Anterior cingulate cortex (tissue), 58 donors: ENCODE results near the gene GNB1L.

ENCODE experiments used
- DNase-seq, 58 donors: peaks; one replicate each; lab custom pipeline; 2025; lab: John Stamatoyannopoulos, UW

The GNB1L gene

GRCh38 chr22:19769393-19769715, 85.3 kb downstream of the GNB1L start:
- no peak for DNase-seq

GRCh38 chr22:19767427-19768341, 87.0 kb downstream of the GNB1L start:
- no peak for DNase-seq

- no peak for DNase-seq
These were observed 87.9 kb downstream of the GNB1L start for GRCh38 chr22:19766511-19767426.

GRCh38 chr22:19766240-19766510, 88.5 kb downstream of the GNB1L start:
- no peak for DNase-seq

- DNase-seq = no peak
These were observed 89.0 kb downstream of the GNB1L start for GRCh38 chr22:19765477-19766239.

- no peak for DNase-seq
These were observed 89.8 kb downstream of the GNB1L start for GRCh38 chr22:19764636-19765476.

- DNase-seq = no peak
These were observed 90.4 kb downstream of the GNB1L start for GRCh38 chr22:19764299-19764593.

- DNase-seq = no peak
These were observed 91.0 kb downstream of the GNB1L start for GRCh38 chr22:19763458-19764298.

GRCh38 chr22:19762568-19763457, 91.9 kb downstream of the GNB1L start:
- no peak for DNase-seq

- no peak for DNase-seq
These were observed 92.7 kb downstream of the GNB1L start for GRCh38 chr22:19761725-19762567.

- no peak for DNase-seq
These were observed 93.5 kb downstream of the GNB1L start for GRCh38 chr22:19760951-19761724.

GRCh38 chr22:19760058-19760950, 94.4 kb downstream of the GNB1L start, which contains the start of gene TBX1:
Gene TBX1 (plus strand): TSS chr22:19760778. CDS start chr22:19760844, 66 bp downstream.
- no peak for DNase-seq

GRCh38 chr22:19759427-19760057, 95.1 kb downstream of the GNB1L start:
- DNase-seq = no peak

- DNase-seq = no peak
These were observed 95.7 kb downstream of the GNB1L start for GRCh38 chr22:19758896-19759426.
